H9 (cell line): Measurements from ENCODE around the gene HPRT1. TPM values are rescaled to one million over a fixed set of nuclear protein-coding genes. Genes with fewer than 3 reads are reported as not detected.

ENCODE experiments used
- DNase-seq: peaks from one replicate; pipeline ENCODE4 v3.0.0-alpha.2; 2017
- H2AFZ ChIP-seq: one replicate; pipeline ENCODE4 v1.6.1; 2013; ENCODE audit warnings: mild to moderate bottlenecking, low read length, control low read depth, moderate library complexity
- H2AK5ac ChIP-seq: 2 replicates; pipeline ENCODE4 v1.6.1; 2013; ENCODE audit warnings: low read length, control low read depth, mixed read lengths; ENCODE audit not compliant: insufficient read length
- H2BK120ac ChIP-seq: one replicate; pipeline ENCODE4 v1.6.1; 2013; ENCODE audit warnings: low read depth, mild to moderate bottlenecking, low read length, control low read depth, inconsistent platforms; ENCODE audit not compliant: poor library complexity, severe bottlenecking
- H2BK12ac ChIP-seq: 2 replicates; pipeline ENCODE4 v1.6.1; 2013; ENCODE audit warnings: low read length, control low read depth, mixed read lengths, low read depth; ENCODE audit not compliant: insufficient read length
- H2BK15ac ChIP-seq: 2 replicates; pipeline ENCODE4 v1.6.1; 2013; ENCODE audit warnings: low read depth, low read length, control low read depth
- H2BK20ac ChIP-seq: one replicate; pipeline ENCODE4 v1.6.1; 2013; ENCODE audit warnings: low read depth, mild to moderate bottlenecking, low read length, control low read depth, inconsistent platforms; ENCODE audit not compliant: poor library complexity, severe bottlenecking
- H2BK5ac ChIP-seq: 2 replicates; pipeline ENCODE4 v1.6.1; 2013; ENCODE audit warnings: low read length, control low read depth, mixed read lengths; ENCODE audit not compliant: insufficient read length
- H3K14ac ChIP-seq: 2 replicates; pipeline ENCODE4 v1.6.1; 2013; ENCODE audit warnings: low read length, control low read depth; ENCODE audit not compliant: insufficient read depth
- H3K18ac ChIP-seq: 2 replicates; pipeline ENCODE4 v1.6.1; 2013; ENCODE audit warnings: low read depth, mild to moderate bottlenecking, mixed read lengths, low read length, control low read depth; ENCODE audit not compliant: insufficient read length
- H3K23ac ChIP-seq: 2 replicates; pipeline ENCODE4 v1.6.1; 2013; ENCODE audit warnings: low read length, control low read depth, mixed read lengths, low read depth; ENCODE audit not compliant: insufficient read length
- H3K23me2 ChIP-seq: 2 replicates; pipeline ENCODE4 v1.6.1; 2013; ENCODE audit warnings: low read depth, mild to moderate bottlenecking, mixed read lengths, low read length, control low read depth; ENCODE audit not compliant: insufficient read length, poor library complexity, severe bottlenecking
- H3K27ac ChIP-seq: 2 replicates; pipeline ENCODE4 v1.5.1; 2013; ENCODE audit warnings: low read length, control low read depth, mixed read lengths, low read depth; ENCODE audit not compliant: insufficient read length
- H3K27me3 ChIP-seq: 2 replicates; pipeline ENCODE4 v1.6.1; 2013; ENCODE audit warnings: low read length, control low read depth, inconsistent platforms; ENCODE audit not compliant: insufficient read depth
- H3K4ac ChIP-seq: 2 replicates; pipeline ENCODE4 v1.6.1; 2013; ENCODE audit warnings: low read depth, mild to moderate bottlenecking, control low read depth, inconsistent platforms, low read length, moderate library complexity
- H3K4me1 ChIP-seq: 2 replicates; pipeline ENCODE4 v1.6.1; 2013; ENCODE audit warnings: low read length, control low read depth, inconsistent platforms; ENCODE audit not compliant: insufficient read depth
- H3K4me2 ChIP-seq: 2 replicates; pipeline ENCODE4 v1.6.1; 2013; ENCODE audit warnings: low read length, control low read depth, mixed read lengths; ENCODE audit not compliant: insufficient read length, insufficient read depth
- H3K56ac ChIP-seq: 2 replicates; pipeline ENCODE4 v1.6.1; 2013; ENCODE audit warnings: low read depth, mild to moderate bottlenecking, mixed read lengths, low read length, control low read depth; ENCODE audit not compliant: insufficient read length
- H3K79me1 ChIP-seq: 2 replicates; pipeline ENCODE4 v1.6.1; 2013; ENCODE audit warnings: low read depth, mild to moderate bottlenecking, moderate library complexity, low read length, control low read depth, inconsistent platforms; ENCODE audit not compliant: insufficient read depth, poor library complexity, severe bottlenecking
- H3K79me2 ChIP-seq: 2 replicates; pipeline ENCODE4 v1.6.1; 2013; ENCODE audit warnings: low read length, control low read depth, inconsistent platforms; ENCODE audit not compliant: insufficient read depth
- H3K9ac ChIP-seq: 2 replicates; pipeline ENCODE4 v1.6.1; 2013; ENCODE audit warnings: low read length, control low read depth, mixed read lengths; ENCODE audit not compliant: insufficient read length; ENCODE audit errors: extremely low read depth
- H3K9me3 ChIP-seq: one replicate; pipeline ENCODE4 v1.6.1; 2013; ENCODE audit warnings: low read depth, low read length, inconsistent platforms; ENCODE audit not compliant: control insufficient read depth
- H3T11ph ChIP-seq: one replicate; pipeline ENCODE4 v1.6.1; 2013; ENCODE audit warnings: mild to moderate bottlenecking, low read length, control low read depth, inconsistent platforms
- H4K20me1 ChIP-seq: one replicate; pipeline ENCODE4 v1.6.1; 2013; ENCODE audit not compliant: control insufficient read depth, insufficient read length, insufficient read depth
- H4K5ac ChIP-seq: 2 replicates; pipeline ENCODE4 v1.6.1; 2013; ENCODE audit warnings: low read depth, mild to moderate bottlenecking, mixed read lengths, low read length, control low read depth; ENCODE audit not compliant: insufficient read length
- H4K8ac ChIP-seq: replicated peaks from 2 replicates; pipeline ENCODE4 v1.6.1; 2013; ENCODE audit warnings: low read length, control low read depth, mixed read lengths, low read depth; ENCODE audit not compliant: insufficient read length
- H4K91ac ChIP-seq: 2 replicates; pipeline ENCODE4 v1.6.1; 2013; ENCODE audit warnings: low read depth, mild to moderate bottlenecking, moderate library complexity, mixed read lengths, low read length, control low read depth; ENCODE audit not compliant: insufficient read length
- H3K27ac Mint-ChIP-seq, 3 experiments: 2 replicates in 2 of 3; 3 replicates in 1 of 3; pipeline ENCODE4 v1.8.0; 2020 to 2021; ENCODE audit warnings: mixed read lengths in 3 of 3, mild to moderate bottlenecking in 1 of 3, moderate library complexity in 1 of 3
- H3K27me3 Mint-ChIP-seq: 2 replicates; pipeline ENCODE4 v1.8.0; 2021; ENCODE audit warnings: low read depth, mild to moderate bottlenecking, moderate library complexity, mixed read lengths
- H3K36me3 Mint-ChIP-seq, 3 experiments: 2 replicates in 2 of 3; 3 replicates in 1 of 3; pipeline ENCODE4 v1.8.0; 2020 to 2021; ENCODE audit warnings: low read depth in 3 of 3, mixed read lengths in 3 of 3; ENCODE audit not compliant: insufficient read depth in 1 of 3
- H3K4me1 Mint-ChIP-seq, 2 experiments: 2 replicates each; pipeline ENCODE4 v1.8.0; 2020; ENCODE audit warnings: mixed read lengths in 2 of 2
- H3K4me3 Mint-ChIP-seq, 2 experiments: 2 replicates in 1 of 2; 3 replicates in 1 of 2; pipeline ENCODE4 v1.8.0; 2020 to 2021; ENCODE audit warnings: mild to moderate bottlenecking in 2 of 2, mixed read lengths in 2 of 2, moderate library complexity in 1 of 2
- H3K9me3 Mint-ChIP-seq, 2 experiments: 2 replicates in 1 of 2; 3 replicates in 1 of 2; pipeline ENCODE4 v1.8.0; 2020; ENCODE audit warnings: mild to moderate bottlenecking in 2 of 2, mixed read lengths in 2 of 2, moderate library complexity in 1 of 2
- WGBS: extraction: QIAGEN DNeasy Blood & Tissue Kit; methylation state at CpG from one replicate; pipeline ENCODE4 v1.1.7; 2013; ENCODE audit warnings: missing lambda C conversion rate, low lambda C conversion rate, mixed read lengths; ENCODE audit not compliant: insufficient read length; ENCODE audit errors: extremely low coverage; 5-methylcytosine and 5-hydroxymethylcytosine counted together
- total RNA-seq: library from RNA; stranded (reverse); gene quantifications from 2 replicates; pipeline ENCODE4 v1.2.1, GENCODE V29; 2021
- TF ChIP-seq, protein P1 (sequence below): fragments of 200-600 bp; sonication (generic); conservative IDR thresholded peaks from 3 replicates; pipeline ENCODE4 v1.8.0; 2021; ENCODE audit warnings: antibody characterized with exemption, mild to moderate bottlenecking

Gene HPRT1
- total RNA-seq, 1 experiment from 2014 or later: 39.2 TPM

GRCh38 chrX:134533952-134534351 is 74.0 kb downstream of the HPRT1 start:
- Histone ChIP-seq H3K14ac (no peak overlapping the region), H3K79me1 (no peaks in the 10 kb centered on the region), H3K4ac (no peak overlapping the region), H2AK5ac (no peak overlapping the region), H3K9me3 (peaks cover 7% of the 10 kb centered on the region), H4K91ac (no peak overlapping the region), H2BK5ac (no peak overlapping the region), H3K23me2 (peaks cover 2% of the 10 kb centered on the region), H4K5ac (no peak overlapping the region), H2BK120ac (no peak overlapping the region), H3K27me3 (no peaks in the 10 kb centered on the region; the same call in 1 of the 2 replicates), H4K20me1 (no peaks in the 10 kb centered on the region), H3K4me1 (no peaks in the 10 kb centered on the region; the same call in 1 of the 2 replicates), H2BK12ac (no peak overlapping the region), H2BK20ac (no peak overlapping the region), H3K4me2 (no peak overlapping the region), H3T11ph (no peak overlapping the region), H3K79me2 (no peaks in the 10 kb centered on the region), H3K18ac (no peak overlapping the region), H3K56ac (no peak overlapping the region), H4K8ac (no peak overlapping the region), H3K9ac (no peak overlapping the region), H2BK15ac (no peak overlapping the region), H2AFZ (no peak overlapping the region), H3K23ac (no peak overlapping the region), H3K27ac (no peak overlapping the region)
- Mint-ChIP-seq H3K9me3 (peaks cover 8 to 75% of the 10 kb centered on the region in 2 experiments), H3K4me1 (peaks cover 18 to 33% of the 10 kb centered on the region in 2 experiments), H3K4me3 (peak overlapping the region in 1 of 2 experiments; percentile 9; a peak in 1 of 5 replicates), H3K27ac (peak overlapping the region; percentile 4 to 65 (median 12); a peak in 2 of 7 replicates), H3K27me3 (peaks cover 19% of the 10 kb centered on the region), H3K36me3 (peaks cover 0 to 10% (median 4%) of the 10 kb centered on the region in 3 experiments; a peak in 5 of 7 replicates)
- WGBS: no CpG with 5 or more reads among the region's 4 CpGs
- DNase-seq: no peak
- TF ChIP-seq, protein P1, sequence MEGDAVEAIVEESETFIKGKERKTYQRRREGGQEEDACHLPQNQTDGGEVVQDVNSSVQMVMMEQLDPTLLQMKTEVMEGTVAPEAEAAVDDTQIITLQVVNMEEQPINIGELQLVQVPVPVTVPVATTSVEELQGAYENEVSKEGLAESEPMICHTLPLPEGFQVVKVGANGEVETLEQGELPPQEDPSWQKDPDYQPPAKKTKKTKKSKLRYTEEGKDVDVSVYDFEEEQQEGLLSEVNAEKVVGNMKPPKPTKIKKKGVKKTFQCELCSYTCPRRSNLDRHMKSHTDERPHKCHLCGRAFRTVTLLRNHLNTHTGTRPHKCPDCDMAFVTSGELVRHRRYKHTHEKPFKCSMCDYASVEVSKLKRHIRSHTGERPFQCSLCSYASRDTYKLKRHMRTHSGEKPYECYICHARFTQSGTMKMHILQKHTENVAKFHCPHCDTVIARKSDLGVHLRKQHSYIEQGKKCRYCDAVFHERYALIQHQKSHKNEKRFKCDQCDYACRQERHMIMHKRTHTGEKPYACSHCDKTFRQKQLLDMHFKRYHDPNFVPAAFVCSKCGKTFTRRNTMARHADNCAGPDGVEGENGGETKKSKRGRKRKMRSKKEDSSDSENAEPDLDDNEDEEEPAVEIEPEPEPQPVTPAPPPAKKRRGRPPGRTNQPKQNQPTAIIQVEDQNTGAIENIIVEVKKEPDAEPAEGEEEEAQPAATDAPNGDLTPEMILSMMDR: no peak
